Measurements from ENCODE around the gene CLDN3. TPM values are rescaled to one million over a fixed set of nuclear protein-coding genes. Genes with fewer than 3 reads are reported as not detected.
A peak's percentile ranks its signal among the peaks of the same experiment; 100 is the strongest.
"Not testable (repeated sequence)": the region's sequence is repeated elsewhere in the genome, so short reads cannot be mapped to it uniquely, and the experiment has no call there.

CLDN3 gene
- total RNA-seq, 4 donors from 2014 or later = 249 to 330 (median 288) TPM

- no peaks in the 10 kb centered on the region for H3K27me3 ChIP-seq
- peaks cover 0 to 5% of the 10 kb centered on the region in 2 donors for H3K4me1 ChIP-seq
- no peak overlapping the region for H3K4me3 ChIP-seq (replicated peaks in 1 of 3)
- intact Hi-C loops (cut with DNase I) = no loop called here
- H3K9me3 ChIP-seq = no peaks in the 10 kb centered on the region
- no peaks in the 10 kb centered on the region for H3K36me3 ChIP-seq
- no peak overlapping the region for H3K27ac ChIP-seq
- TF ChIP-seq CTCF (IDR thresholded peaks at IDR 0.05) = no peak
- TF ChIP-seq POLR2A (IDR thresholded peaks at IDR 0.05) = no peak
- 74 to 77% methylated on average over 10 of the region's 10 CpGs for WGBS, 2 donors
- DNase-seq = no peak
Observed at GRCh38 chr7:73799282-73800141, 29.4 kb upstream of the CLDN3 start.

- Histone ChIP-seq H3K27ac (peak overlapping the region in 1 of 3 donors; percentile 14), H3K4me1 (peaks cover 6 to 26% of the 10 kb centered on the region in 2 donors)
- H3K9me3 ChIP-seq; H3K4me3 ChIP-seq (replicated peaks in 1 of 3); DNase-seq; intact Hi-C loops (cut with DNase I); H3K36me3 ChIP-seq; H3K27me3 ChIP-seq: not testable (repeated sequence)
- 96% methylated on average over 8 of the region's 34 CpGs; no CpG with 5 or more reads in 1 of the 2 donors for WGBS, 2 donors
Observed at GRCh38 chr7:73797176-73797575, 27.1 kb upstream of the CLDN3 start.

GRCh38 chr7:73796656-73797055 lies 26.6 kb upstream of the CLDN3 start:
- H3K4me3 ChIP-seq (replicated peaks in 1 of 3); H3K36me3 ChIP-seq; H3K27me3 ChIP-seq; intact Hi-C loops (cut with DNase I); DNase-seq; H3K9me3 ChIP-seq: not testable (repeated sequence)
- 33 to 43% methylated on average over 6 of the region's 6 CpGs for WGBS, 2 donors
- peak overlapping the region in 1 of 3 donors; percentile 58 for H3K27ac ChIP-seq
- H3K4me1 ChIP-seq = peaks cover 6 to 26% of the 10 kb centered on the region in 2 donors

GRCh38 chr7:73795188-73795587 lies 25.1 kb upstream of the CLDN3 start:
- H3K9me3 ChIP-seq; H3K27ac ChIP-seq; DNase-seq; intact Hi-C loops (cut with DNase I); H3K36me3 ChIP-seq; H3K27me3 ChIP-seq; H3K4me3 ChIP-seq (replicated peaks in 1 of 3): not testable (repeated sequence)
- H3K4me1 ChIP-seq = peaks cover 6 to 26% of the 10 kb centered on the region in 2 donors

GRCh38 chr7:73791170-73791690 lies 21.2 kb upstream of the CLDN3 start:
- H3K4me3 ChIP-seq (replicated peaks in 1 of 3); DNase-seq; H3K36me3 ChIP-seq; H3K27ac ChIP-seq; H3K9me3 ChIP-seq; intact Hi-C loops (cut with DNase I); H3K27me3 ChIP-seq: not testable (repeated sequence)
- 93% methylated on average over 7 of the region's 7 CpGs for WGBS, 2 donors
- H3K4me1 ChIP-seq = peaks cover 6 to 21% of the 10 kb centered on the region in 2 donors

GRCh38 chr7:73789051-73789450 lies 19.0 kb upstream of the CLDN3 start:
- no peak overlapping the region for H3K4me3 ChIP-seq (replicated peaks in 1 of 3)
- H3K9me3 ChIP-seq = no peaks in the 10 kb centered on the region
- 90 to 91% methylated on average over 4 of the region's 4 CpGs for WGBS, 2 donors
- intact Hi-C loops (cut with DNase I) = no loop called here
- no peaks in the 10 kb centered on the region for H3K27me3 ChIP-seq
- H3K36me3 ChIP-seq = no peaks in the 10 kb centered on the region
- H3K27ac ChIP-seq = no peak overlapping the region
- no peak for DNase-seq
- TF ChIP-seq CTCF (IDR thresholded peaks at IDR 0.05) (no peak), POLR2A (IDR thresholded peaks at IDR 0.05) (no peak)
- H3K4me1 ChIP-seq = peaks cover 4 to 18% of the 10 kb centered on the region in 2 donors

- H3K4me1 ChIP-seq; intact Hi-C loops (cut with DNase I); H3K27me3 ChIP-seq; DNase-seq; H3K4me3 ChIP-seq (replicated peaks in 1 of 3); H3K27ac ChIP-seq; H3K36me3 ChIP-seq; H3K9me3 ChIP-seq: not testable (repeated sequence)
- WGBS, 2 donors = 95 to 100% methylated on average over 1 of the region's 1 CpG
Observed at GRCh38 chr7:73787786-73788048, 17.6 kb upstream of the CLDN3 start.
